Hepatocyte (in vitro differentiated cells): ENCODE results near the gene FDXACB1.

ENCODE experiments used
- CTCF ChIP-seq: fragments of 200-600 bp; sonication (generic); IDR thresholded peaks from 2 replicates; pipeline ENCODE4 v1.5.1; 2016; ENCODE audit warnings: antibody characterized with exemption, mild to moderate bottlenecking; ENCODE audit not compliant: poor library complexity
- EZH2 ChIP-seq: fragments of 200-600 bp; sonication (generic); IDR thresholded peaks from 2 replicates; pipeline ENCODE4 v1.6.1; 2016; ENCODE audit warnings: antibody characterized with exemption, mild to moderate bottlenecking, borderline replicate concordance
- EZH2phosphoT487 ChIP-seq: fragments of 200-600 bp; sonication (generic); IDR thresholded peaks from one replicate; pipeline ENCODE4 v1.6.1; 2018; ENCODE audit warnings: antibody characterized with exemption, mild to moderate bottlenecking, low read depth, moderate library complexity; ENCODE audit not compliant: unreplicated experiment, severe bottlenecking

DNA sequence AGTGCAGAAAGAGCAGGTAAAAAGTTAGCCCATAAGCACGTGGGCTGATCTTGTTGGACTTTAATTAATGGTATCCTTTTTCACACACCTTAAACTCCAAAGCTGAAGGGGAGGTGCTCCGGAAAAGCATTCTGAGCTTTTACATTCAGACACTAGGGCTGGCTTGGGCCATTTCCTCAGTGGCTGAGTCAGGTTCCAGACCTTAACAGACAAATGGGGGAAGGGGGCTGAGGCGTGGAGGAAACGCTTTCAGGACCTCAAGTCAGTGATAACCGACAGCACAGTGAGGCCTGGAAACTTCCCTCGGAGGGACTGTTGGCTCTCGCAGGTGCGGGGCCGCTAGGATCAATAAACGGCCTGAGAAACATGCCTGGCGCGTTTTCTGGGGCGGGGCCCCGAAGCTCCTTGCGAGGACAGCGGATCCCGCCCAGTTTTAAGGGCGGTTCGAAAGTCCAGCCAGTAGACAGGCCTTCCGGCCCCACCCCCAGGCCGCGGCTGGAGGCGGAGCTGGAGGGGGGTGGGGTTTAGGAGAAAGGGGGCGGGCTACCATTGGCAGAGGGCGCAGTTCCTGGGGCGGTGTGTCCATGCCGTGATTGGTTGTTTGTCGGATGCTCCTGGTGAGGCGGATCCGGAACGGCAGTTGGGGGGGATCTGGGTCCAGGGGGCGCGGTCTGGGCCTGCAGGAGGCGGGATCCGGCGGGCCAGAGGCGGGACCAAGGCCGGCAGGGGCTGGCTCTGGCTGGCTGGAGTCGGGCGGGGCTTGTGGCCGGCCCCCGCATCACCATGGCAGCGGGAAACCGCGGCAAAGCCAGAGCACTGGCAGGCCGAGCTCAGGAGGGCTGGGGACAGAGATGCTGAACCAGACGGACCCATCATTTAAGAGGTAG is 47.8 kb upstream of the FDXACB1 start:
- TF ChIP-seq CTCF (no peak), EZH2phosphoT487 (no peak), EZH2 (no peak)
